ENCODE data around the gene SREK1.

DNA sequence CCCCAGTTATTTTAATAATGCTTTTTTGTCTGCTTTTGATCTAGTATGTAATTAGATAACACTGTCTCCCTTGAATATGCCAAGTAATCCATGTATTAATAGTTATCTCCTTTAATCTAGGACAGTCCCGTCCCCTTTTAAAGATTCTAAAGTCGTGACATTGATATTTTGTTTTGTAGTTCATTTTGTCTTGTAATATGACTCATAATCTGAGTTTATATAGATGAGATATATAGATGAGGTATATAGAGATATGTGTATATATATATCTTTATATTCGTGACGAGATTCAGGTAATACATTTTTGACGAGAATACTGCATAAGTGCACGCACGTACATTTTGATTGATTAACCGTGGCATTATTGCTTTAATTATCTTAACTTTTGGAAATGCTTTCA lies 1.6 kb downstream of the SREK1 start:
- TF ChIP-seq, protein P1, sequence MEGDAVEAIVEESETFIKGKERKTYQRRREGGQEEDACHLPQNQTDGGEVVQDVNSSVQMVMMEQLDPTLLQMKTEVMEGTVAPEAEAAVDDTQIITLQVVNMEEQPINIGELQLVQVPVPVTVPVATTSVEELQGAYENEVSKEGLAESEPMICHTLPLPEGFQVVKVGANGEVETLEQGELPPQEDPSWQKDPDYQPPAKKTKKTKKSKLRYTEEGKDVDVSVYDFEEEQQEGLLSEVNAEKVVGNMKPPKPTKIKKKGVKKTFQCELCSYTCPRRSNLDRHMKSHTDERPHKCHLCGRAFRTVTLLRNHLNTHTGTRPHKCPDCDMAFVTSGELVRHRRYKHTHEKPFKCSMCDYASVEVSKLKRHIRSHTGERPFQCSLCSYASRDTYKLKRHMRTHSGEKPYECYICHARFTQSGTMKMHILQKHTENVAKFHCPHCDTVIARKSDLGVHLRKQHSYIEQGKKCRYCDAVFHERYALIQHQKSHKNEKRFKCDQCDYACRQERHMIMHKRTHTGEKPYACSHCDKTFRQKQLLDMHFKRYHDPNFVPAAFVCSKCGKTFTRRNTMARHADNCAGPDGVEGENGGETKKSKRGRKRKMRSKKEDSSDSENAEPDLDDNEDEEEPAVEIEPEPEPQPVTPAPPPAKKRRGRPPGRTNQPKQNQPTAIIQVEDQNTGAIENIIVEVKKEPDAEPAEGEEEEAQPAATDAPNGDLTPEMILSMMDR (IDR thresholded peaks at IDR 0.05; ENCODE audit: low read length), result no peak
- no peak for TF ChIP-seq EZH2 (IDR thresholded peaks at IDR 0.05; ENCODE audit: borderline replicate concordance, low read length)

All from OCI-LY1 (cell line).